GM23338 (cell line): Measurements from ENCODE around the gene EPS8L3. TPM values are rescaled to one million over a fixed set of nuclear protein-coding genes. Genes with fewer than 3 reads are reported as not detected.
"Not testable (repeated sequence)": the region's sequence is repeated elsewhere in the genome, so short reads cannot be mapped to it uniquely, and the experiment has no call there.

Source experiments
- ATAC-seq: fragments of 200-7000 bp; cut with Tn5 transposase; 3 replicates; pipeline ENCODE4 v1.9.1; 2020
- DNase-seq: peaks from one replicate; pipeline ENCODE4 v3.0.0-alpha.2; 2015; ENCODE audit warnings: low spot score
- H2AFZ ChIP-seq: fragments of 200-600 bp; sonication (generic); 2 replicates; pipeline ENCODE4 v1.8.0; 2016; ENCODE audit warnings: antibody characterized with exemption, mild to moderate bottlenecking, moderate library complexity
- H3F3A ChIP-seq: fragments of 200-600 bp; sonication (generic); replicated peaks from 2 replicates; pipeline ENCODE4 v1.8.0; 2017; ENCODE audit warnings: antibody characterized with exemption, mixed run types, low read depth
- H3K27ac ChIP-seq: fragments of 200-600 bp; sonication (generic); 2 replicates; pipeline ENCODE4 v1.6.1; 2016; ENCODE audit warnings: low read depth
- H3K27me3 ChIP-seq: fragments of 200-600 bp; sonication (generic); 2 replicates; pipeline ENCODE4 v1.8.0; 2016; ENCODE audit warnings: mild to moderate bottlenecking, mixed run types, moderate library complexity; ENCODE audit not compliant: insufficient read depth
- H3K36me3 ChIP-seq: fragments of 200-600 bp; sonication (generic); 2 replicates; pipeline ENCODE4 v1.8.0; 2016; ENCODE audit warnings: mild to moderate bottlenecking; ENCODE audit not compliant: insufficient read depth
- H3K4me1 ChIP-seq: fragments of 200-600 bp; sonication (generic); 2 replicates; pipeline ENCODE4 v1.8.0; 2016; ENCODE audit warnings: mild to moderate bottlenecking, moderate library complexity; ENCODE audit not compliant: insufficient read depth
- H3K4me2 ChIP-seq: fragments of 200-600 bp; sonication (generic); 2 replicates; pipeline ENCODE4 v1.7.1; 2017; ENCODE audit warnings: mixed run types
- H3K4me3 ChIP-seq: fragments of 200-600 bp; sonication (generic); 2 replicates; pipeline ENCODE4 v1.6.1; 2016; ENCODE audit warnings: mixed run types
- H3K79me2 ChIP-seq: fragments of 200-600 bp; sonication (generic); replicated peaks from 2 replicates; pipeline ENCODE4 v1.8.0; 2017; ENCODE audit warnings: mild to moderate bottlenecking; ENCODE audit not compliant: insufficient read depth
- H3K9me2 ChIP-seq: fragments of 200-600 bp; sonication (generic); 2 replicates; pipeline ENCODE4 v1.8.0; 2017; ENCODE audit not compliant: insufficient read depth
- H4K20me1 ChIP-seq: fragments of 200-600 bp; sonication (generic); replicated peaks from 2 replicates; pipeline ENCODE4 v1.8.0; 2017; ENCODE audit warnings: mild to moderate bottlenecking; ENCODE audit not compliant: insufficient read depth
- H3K27ac Mint-ChIP-seq: 2 replicates; pipeline ENCODE4 v1.8.0; 2020; ENCODE audit warnings: inconsistent platforms, mild to moderate bottlenecking, moderate library complexity, mixed read lengths
- H3K27me3 Mint-ChIP-seq: 3 replicates; pipeline ENCODE4 v1.8.0; 2022; ENCODE audit warnings: low read depth, mild to moderate bottlenecking, moderate library complexity, mixed read lengths, inconsistent platforms; ENCODE audit not compliant: insufficient read depth, poor library complexity
- H3K36me3 Mint-ChIP-seq: 3 replicates; pipeline ENCODE4 v1.8.0; 2021; ENCODE audit warnings: low read depth, mild to moderate bottlenecking, inconsistent platforms, moderate library complexity, mixed read lengths
- H3K4me1 Mint-ChIP-seq: 3 replicates; pipeline ENCODE4 v1.8.0; 2020; ENCODE audit warnings: mild to moderate bottlenecking, inconsistent platforms, mixed read lengths
- H3K4me3 Mint-ChIP-seq: 3 replicates; pipeline ENCODE4 v1.8.0; 2021; ENCODE audit warnings: moderate library complexity, mild to moderate bottlenecking, inconsistent platforms, mixed read lengths
- H3K9me3 Mint-ChIP-seq: 3 replicates; pipeline ENCODE4 v1.8.0; 2020; ENCODE audit warnings: moderate library complexity, mild to moderate bottlenecking, inconsistent platforms, mixed read lengths
- CREB1 ChIP-seq: fragments of 250-450 bp; sonication (Bioruptor Pico); IDR thresholded peaks from 2 replicates; pipeline ENCODE4 v1.5.0; 2020; ENCODE audit warnings: low read depth, mild to moderate bottlenecking, moderate library complexity
- CTCF ChIP-seq, 2 experiments: fragments of 200-600 bp in 1 of 2; sonication (generic) in 1 of 2; conservative IDR thresholded peaks; 2 replicates each; pipeline versions ENCODE4 v1.5.1 to v1.6.1; 2016 to 2017; ENCODE audit warnings: antibody characterized with exemption in 2 of 2, low read depth in 2 of 2, mild to moderate bottlenecking in 2 of 2, moderate library complexity in 1 of 2
- EZH2 ChIP-seq: fragments of 200-600 bp; sonication (generic); IDR thresholded peaks from one replicate; pipeline ENCODE4 v1.8.0; 2017; ENCODE audit warnings: antibody characterized with exemption, mild to moderate bottlenecking, low read depth; ENCODE audit not compliant: unreplicated experiment
- EZH2phosphoT487 ChIP-seq: fragments of 200-600 bp; sonication (generic); IDR thresholded peaks from one replicate; pipeline ENCODE4 v1.8.1; 2018; ENCODE audit warnings: antibody characterized with exemption; ENCODE audit not compliant: unreplicated experiment
- NANOG ChIP-seq: IDR thresholded peaks from 2 replicates; pipeline ENCODE4 v1.6.1; 2016; ENCODE audit warnings: antibody characterized with exemption, borderline replicate concordance
- POLR2AphosphoS5 ChIP-seq: IDR thresholded peaks from 2 replicates; pipeline ENCODE4 v1.6.1; 2016; ENCODE audit warnings: antibody characterized with exemption, low read depth
- ZNF114 ChIP-seq: fragments of 250-450 bp; sonication (Bioruptor Pico); IDR thresholded peaks from 2 replicates; pipeline ENCODE4 v1.5.0; 2020; ENCODE audit warnings: mild to moderate bottlenecking, moderate library complexity
- polyA plus RNA-seq: library from polyadenylated mRNA; unstranded; fragments of >200 nt; fragmentation: Nextera tagmentation; extraction: Ambion mirVana; gene quantifications from 2 replicates; pipeline ENCODE4 v1.2.1, GENCODE V29; 2016
- total RNA-seq: library from RNA; depleted of rRNA; stranded (reverse); fragments of >200 nt; shearing (Covaris generic); gene quantifications from 2 replicates; pipeline ENCODE4 v1.2.3, GENCODE V29; 2014

EPS8L3 gene
- total and polyA plus RNA-seq, 2 experiments from 2014 or later, result not detected

GRCh38 chr1:109748311-109748710 is 15.4 kb downstream of the EPS8L3 start:
- not testable (repeated sequence) for ATAC-seq, H3K27ac ChIP-seq, DNase-seq, H3K4me3 Mint-ChIP-seq, H3K4me1 Mint-ChIP-seq, H2AFZ ChIP-seq, H3K79me2 ChIP-seq, H4K20me1 ChIP-seq, H3K4me2 ChIP-seq, H3K27me3 ChIP-seq, H3K4me1 ChIP-seq, H3K27me3 Mint-ChIP-seq, H3K27ac Mint-ChIP-seq, H3K36me3 ChIP-seq, H3K4me3 ChIP-seq, H3K9me2 ChIP-seq, H3K36me3 Mint-ChIP-seq, H3F3A ChIP-seq
- peaks cover 23% of the 10 kb centered on the region for H3K9me3 Mint-ChIP-seq

DNA sequence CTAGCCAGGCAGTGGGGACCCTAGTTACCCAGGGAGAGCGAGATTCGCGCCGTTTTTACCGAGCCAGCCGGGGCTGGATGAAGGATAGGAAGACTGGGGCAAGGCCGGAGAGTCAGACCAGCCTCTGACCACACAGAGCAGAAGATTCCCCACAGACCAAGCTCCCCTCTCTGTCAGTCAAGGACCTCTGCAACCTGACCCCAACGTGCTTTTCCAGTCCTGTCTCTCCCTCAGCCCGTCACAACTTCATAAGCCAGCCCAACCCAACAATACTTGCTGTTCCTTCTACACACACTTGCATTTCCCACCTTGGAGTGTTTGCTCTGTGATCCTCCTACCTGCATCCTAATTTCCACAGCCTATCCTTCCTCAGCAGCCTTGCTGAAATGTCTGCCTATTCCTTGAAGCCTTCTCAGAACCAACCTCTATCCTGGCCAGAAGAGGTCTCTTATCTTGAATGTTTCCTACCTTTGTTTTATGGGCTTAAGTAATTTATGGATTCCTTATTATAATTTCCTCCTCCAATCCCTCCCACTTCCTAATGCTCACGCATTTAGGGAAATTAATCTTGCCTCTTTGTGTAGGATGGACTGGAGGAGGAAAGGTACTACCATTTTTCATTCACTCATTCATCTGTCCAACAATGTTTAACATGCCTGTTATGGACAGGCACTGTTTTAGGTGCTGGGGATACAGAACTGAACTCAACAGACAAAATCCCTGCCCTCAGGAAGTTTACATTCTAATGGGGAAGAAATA is 22.9 kb downstream of the EPS8L3 start, which contains the start of gene GSTM3:
Gene GSTM3 (minus strand): TSS at position 424 of the 759 bp plus-strand sequence. CDS start 751 bp downstream, outside the sequence.
- DNase-seq, result no peak
- TF ChIP-seq EZH2phosphoT487 (no peak), CTCF (conservative IDR thresholded peaks at IDR 0.05; ENCODE audit: low read depth in 2 of 2) (peak in 1 of 2 experiments; percentile 16; a peak in 1 of 4 replicates)
- no peak within 1 kb of the TSS for H3K27ac ChIP-seq
- Mint-ChIP-seq H3K4me3 (peak within 1 kb of the TSS; percentile 66), H3K27ac (no peak within 1 kb of the TSS), H3K36me3 (no peaks in the 10 kb centered on the region), H3K9me3 (no peaks in the 10 kb centered on the region; the same call in 2 of the 3 replicates), H3K4me1 (peaks cover 5% of the 10 kb centered on the region), H3K27me3 (peaks cover 28% of the 10 kb centered on the region)
- H4K20me1 ChIP-seq, result peaks cover 4% of the 10 kb centered on the region
- peak within 1 kb of the TSS; percentile 99 for H2AFZ ChIP-seq
- H3K4me2 ChIP-seq, result peak within 1 kb of the TSS; percentile 86
- peaks cover 56% of the 10 kb centered on the region for H3K27me3 ChIP-seq
- H3K4me3 ChIP-seq, result peak within 1 kb of the TSS; percentile 74
- no peaks in the 10 kb centered on the region for H3K79me2 ChIP-seq
- 0 out of 2 replicates have a peak, but pooled peaks cover 3% of the 10 kb centered on the region for H3K9me2 ChIP-seq
- peak; percentile 61 for ATAC-seq
- H3K4me1 ChIP-seq, result peaks cover 9% of the 10 kb centered on the region; the same call in 1 of the 2 replicates
- no peaks in the 10 kb centered on the region for H3K36me3 ChIP-seq
- 0 out of 2 replicates have a peak, but pooled peaks cover 2% of the 10 kb centered on the region for H3F3A ChIP-seq

- no peaks in the 10 kb centered on the region; the same call in 2 of the 3 replicates for H3K9me3 Mint-ChIP-seq
- H3K4me2 ChIP-seq, result peak overlapping the region; percentile 86
- DNase-seq (peak; percentile 84), ATAC-seq (peak; percentile 91)
- TF ChIP-seq ZNF114 (CRISPR knock-in tag) (peak; percentile 100), POLR2AphosphoS5 (peak; percentile 78), NANOG (no peak), CREB1 (CRISPR knock-in tag) (peak; percentile 56), CTCF (conservative IDR thresholded peaks at IDR 0.05; ENCODE audit: low read depth in 2 of 2) (no peak), EZH2 (peak; percentile 30), EZH2phosphoT487 (no peak)
- H3K4me1 Mint-ChIP-seq, result peaks cover 5% of the 10 kb centered on the region
- peak overlapping the region; percentile 99 for H2AFZ ChIP-seq
- 0 out of 2 replicates have a peak, but pooled peaks cover 3% of the 10 kb centered on the region for H3K9me2 ChIP-seq
- H3K36me3 ChIP-seq, result no peaks in the 10 kb centered on the region
- H3K4me3 ChIP-seq, result peak overlapping the region; percentile 74
- H3K4me1 ChIP-seq, result peaks cover 9% of the 10 kb centered on the region; the same call in 1 of the 2 replicates
- no peak overlapping the region for H3K27ac ChIP-seq
- no peaks in the 10 kb centered on the region for H3K79me2 ChIP-seq
- H3K27me3 Mint-ChIP-seq, result peaks cover 28% of the 10 kb centered on the region
- no peak overlapping the region for H3K27ac Mint-ChIP-seq
- peaks cover 4% of the 10 kb centered on the region for H4K20me1 ChIP-seq
- peak overlapping the region; percentile 66 for H3K4me3 Mint-ChIP-seq
- no peaks in the 10 kb centered on the region for H3K36me3 Mint-ChIP-seq
- peaks cover 56% of the 10 kb centered on the region for H3K27me3 ChIP-seq
- 0 out of 2 replicates have a peak, but pooled peaks cover 2% of the 10 kb centered on the region for H3F3A ChIP-seq
These were observed 23.7 kb downstream of the EPS8L3 start for GRCh38 chr1:109739738-109740614.
